Parathyroid adenoma (tissue), 2 donors: ENCODE results near the gene LGALS3BP.

Experiments used
- H2AFZ ChIP-seq: fragments of 300-600 bp; sonication (generic); one replicate; pipeline ENCODE4 v1.7.0; 2017; ENCODE audit warnings: antibody characterized with exemption, mild to moderate bottlenecking
- H3K27ac ChIP-seq: fragments of 300-600 bp; sonication (generic); one replicate; pipeline ENCODE4 v1.7.0; 2017
- H3K27me3 ChIP-seq: fragments of 300-600 bp; sonication (generic); one replicate; pipeline ENCODE4 v1.7.0; 2017; ENCODE audit warnings: low read length; ENCODE audit not compliant: control insufficient read depth, insufficient read depth
- H3K36me3 ChIP-seq: fragments of 300-600 bp; sonication (generic); one replicate; pipeline ENCODE4 v1.7.0; 2017; ENCODE audit warnings: low read length; ENCODE audit not compliant: control insufficient read depth, insufficient read depth
- H3K4me1 ChIP-seq: fragments of 300-600 bp; sonication (generic); one replicate; pipeline ENCODE4 v1.7.0; 2017; ENCODE audit warnings: control low read depth
- H3K4me2 ChIP-seq: fragments of 300-600 bp; sonication (generic); one replicate; pipeline ENCODE4 v1.7.0; 2017; ENCODE audit warnings: low read length
- H3K4me3 ChIP-seq: fragments of 300-600 bp; sonication (generic); one replicate; pipeline ENCODE4 v1.7.0; 2017; ENCODE audit warnings: low read depth, low read length
- H3K79me2 ChIP-seq: fragments of 300-600 bp; sonication (generic); one replicate; pipeline ENCODE4 v1.7.0; 2017; ENCODE audit warnings: control low read depth
- H3K9ac ChIP-seq: fragments of 300-600 bp; sonication (generic); one replicate; pipeline ENCODE4 v1.7.0; 2017; ENCODE audit warnings: mild to moderate bottlenecking
- H3K9me3 ChIP-seq: fragments of 300-600 bp; sonication (generic); one replicate; pipeline ENCODE4 v1.7.0; 2017; ENCODE audit warnings: low read length; ENCODE audit not compliant: control insufficient read depth
- CTCF ChIP-seq: fragments of 300-600 bp; sonication (generic); IDR thresholded peaks from one replicate; pipeline ENCODE4 v1.7.0; 2017; ENCODE audit warnings: antibody characterized with exemption, mild to moderate bottlenecking
- donor health status: primary hyperparathyroidism.

The LGALS3BP gene

GRCh38 chr17:78980624-78980972 is 875 bp upstream of the LGALS3BP start:
- Histone ChIP-seq H3K4me1 (peaks cover 16% of the 10 kb centered on the region), H3K4me2 (no peak overlapping the region), H3K9me3 (no peaks in the 10 kb centered on the region), H3K4me3 (no peak overlapping the region), H3K36me3 (no peaks in the 10 kb centered on the region), H3K79me2 (no peaks in the 10 kb centered on the region), H3K27me3 (no peaks in the 10 kb centered on the region), H3K9ac (no peak overlapping the region), H2AFZ (peak overlapping the region; percentile 86), H3K27ac (no peak overlapping the region)
- TF ChIP-seq CTCF, result no peak

GRCh38 chr17:78977997-78978973 is 1.4 kb downstream of the LGALS3BP start:
- Histone ChIP-seq H3K27ac (no peak overlapping the region), H3K9ac (no peak overlapping the region), H3K4me3 (peak overlapping the region; percentile 39)

GRCh38 chr17:78977681-78977943 is 2.1 kb downstream of the LGALS3BP start:
- TF ChIP-seq CTCF, result no peak
- Histone ChIP-seq H3K9ac (no peak overlapping the region), H3K4me3 (peak overlapping the region; percentile 39), H3K9me3 (no peaks in the 10 kb centered on the region), H3K4me2 (peak overlapping the region; percentile 81), H3K36me3 (no peaks in the 10 kb centered on the region), H3K4me1 (peaks cover 22% of the 10 kb centered on the region), H3K79me2 (no peaks in the 10 kb centered on the region), H3K27ac (no peak overlapping the region), H2AFZ (peak overlapping the region; percentile 60), H3K27me3 (no peaks in the 10 kb centered on the region)

More at GRCh38 chr17:78977997-78978973, 1.4 kb downstream of the LGALS3BP start:
- Histone ChIP-seq H3K27me3 (no peaks in the 10 kb centered on the region), H2AFZ (peak overlapping the region; percentile 60), H3K4me1 (peaks cover 22% of the 10 kb centered on the region), H3K36me3 (no peaks in the 10 kb centered on the region), H3K79me2 (no peaks in the 10 kb centered on the region), H3K9me3 (no peaks in the 10 kb centered on the region), H3K4me2 (peak overlapping the region; percentile 81)
- peak; percentile 18 for TF ChIP-seq CTCF

- Histone ChIP-seq H3K27me3 (no peaks in the 10 kb centered on the region), H3K9ac (no peak overlapping the region), H3K36me3 (no peaks in the 10 kb centered on the region), H3K27ac (no peak overlapping the region), H3K4me1 (peaks cover 22% of the 10 kb centered on the region), H3K4me3 (peak overlapping the region; percentile 39), H3K9me3 (no peaks in the 10 kb centered on the region), H2AFZ (peak overlapping the region; percentile 60), H3K4me2 (peak overlapping the region; percentile 81), H3K79me2 (no peaks in the 10 kb centered on the region)
- TF ChIP-seq CTCF, result no peak
These were observed 2.6 kb downstream of the LGALS3BP start for GRCh38 chr17:78976907-78977680.
